Type B pancreatic cell (in vitro differentiated cells): ENCODE data around the gene PDE4B. TPM values are rescaled to one million over a fixed set of nuclear protein-coding genes. Genes with fewer than 3 reads are reported as not detected.

Source experiments
- DNase-seq: peaks from one replicate; pipeline ENCODE4 v3.0.0; 2021; ENCODE audit warnings: mixed read lengths; ENCODE audit not compliant: unreplicated experiment; ENCODE audit errors: extremely low spot score
- H3K27ac Mint-ChIP-seq: 2 replicates; pipeline ENCODE4 v1.8.0; 2021; ENCODE audit warnings: mild to moderate bottlenecking, mixed read lengths
- H3K27me3 Mint-ChIP-seq: 2 replicates; pipeline ENCODE4 v1.8.0; 2021; ENCODE audit warnings: mixed read lengths
- H3K36me3 Mint-ChIP-seq: 2 replicates; pipeline ENCODE4 v1.8.0; 2021; ENCODE audit warnings: mixed read lengths
- H3K4me1 Mint-ChIP-seq: one replicate; pipeline ENCODE4 v1.8.0; 2021; ENCODE audit warnings: mixed read lengths; ENCODE audit not compliant: unreplicated experiment
- H3K4me3 Mint-ChIP-seq: 2 replicates; pipeline ENCODE4 v1.8.0; 2021; ENCODE audit warnings: mild to moderate bottlenecking, mixed read lengths
- H3K9me3 Mint-ChIP-seq: 2 replicates; pipeline ENCODE4 v1.8.0; 2021; ENCODE audit warnings: mixed read lengths
- total RNA-seq: library from RNA; stranded (reverse); gene quantifications from 2 replicates; pipeline ENCODE4 v1.2.1, GENCODE V29; 2021; ENCODE audit warnings: low replicate concordance
- TF ChIP-seq, protein P1 (sequence below): fragments of 200-600 bp; sonication (generic); conservative IDR thresholded peaks from 2 replicates; pipeline ENCODE4 v1.5.0; 2021; ENCODE audit warnings: antibody characterized with exemption, mild to moderate bottlenecking

PDE4B gene
- total RNA-seq, 1 donor from 2014 or later, result 4.7 TPM

DNA sequence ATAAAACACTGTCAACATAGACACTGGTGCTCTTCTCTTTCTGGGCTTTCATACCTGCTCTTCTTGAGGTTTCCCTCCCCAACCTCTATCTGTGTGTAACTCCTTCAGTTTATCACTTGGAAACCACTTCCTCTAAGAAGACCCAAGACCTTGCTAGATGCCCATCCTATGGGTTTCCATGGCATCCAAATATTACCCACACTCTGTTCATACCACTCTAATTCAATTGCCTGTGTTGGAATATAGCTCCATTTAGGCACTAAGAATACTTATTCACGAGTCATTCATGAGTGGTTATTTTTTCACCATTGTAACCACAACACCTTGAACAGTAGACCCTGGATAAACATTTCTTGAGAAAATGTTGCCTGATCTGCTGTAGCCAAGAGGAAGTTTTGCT, 510.1 kb downstream of the PDE4B start:
- no peak overlapping the region for H3K27ac Mint-ChIP-seq

DNA sequence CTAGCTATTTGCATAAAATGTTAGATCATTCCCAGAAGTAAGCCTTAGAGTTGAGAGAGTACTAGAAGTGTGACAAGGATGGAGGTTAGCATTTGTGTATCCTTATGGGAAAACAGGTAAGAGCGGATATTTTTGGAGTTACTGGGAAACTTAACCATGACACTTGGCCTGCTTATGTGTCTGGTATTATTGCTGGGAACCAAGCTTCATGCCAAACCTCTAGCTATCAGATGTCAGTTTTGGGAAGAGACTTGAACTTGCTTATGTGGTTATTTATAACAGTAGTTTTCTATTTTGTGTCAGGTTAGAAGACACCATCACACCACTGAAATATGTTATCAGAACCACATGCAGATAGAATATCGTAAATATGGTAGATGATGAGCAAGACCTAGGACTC, 511.0 kb downstream of the PDE4B start:
- no peak overlapping the region for H3K4me3 Mint-ChIP-seq
- DNase-seq, result no peak
- TF ChIP-seq, protein P1, sequence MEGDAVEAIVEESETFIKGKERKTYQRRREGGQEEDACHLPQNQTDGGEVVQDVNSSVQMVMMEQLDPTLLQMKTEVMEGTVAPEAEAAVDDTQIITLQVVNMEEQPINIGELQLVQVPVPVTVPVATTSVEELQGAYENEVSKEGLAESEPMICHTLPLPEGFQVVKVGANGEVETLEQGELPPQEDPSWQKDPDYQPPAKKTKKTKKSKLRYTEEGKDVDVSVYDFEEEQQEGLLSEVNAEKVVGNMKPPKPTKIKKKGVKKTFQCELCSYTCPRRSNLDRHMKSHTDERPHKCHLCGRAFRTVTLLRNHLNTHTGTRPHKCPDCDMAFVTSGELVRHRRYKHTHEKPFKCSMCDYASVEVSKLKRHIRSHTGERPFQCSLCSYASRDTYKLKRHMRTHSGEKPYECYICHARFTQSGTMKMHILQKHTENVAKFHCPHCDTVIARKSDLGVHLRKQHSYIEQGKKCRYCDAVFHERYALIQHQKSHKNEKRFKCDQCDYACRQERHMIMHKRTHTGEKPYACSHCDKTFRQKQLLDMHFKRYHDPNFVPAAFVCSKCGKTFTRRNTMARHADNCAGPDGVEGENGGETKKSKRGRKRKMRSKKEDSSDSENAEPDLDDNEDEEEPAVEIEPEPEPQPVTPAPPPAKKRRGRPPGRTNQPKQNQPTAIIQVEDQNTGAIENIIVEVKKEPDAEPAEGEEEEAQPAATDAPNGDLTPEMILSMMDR, result no peak

More for the DNA sequence above, 510.1 kb downstream of the PDE4B start:
- Mint-ChIP-seq H3K27me3 (no peaks in the 10 kb centered on the region), H3K36me3 (no peaks in the 10 kb centered on the region), H3K9me3 (no peaks in the 10 kb centered on the region), H3K4me1 (no peaks in the 10 kb centered on the region), H3K4me3 (no peak overlapping the region)
- no peak for DNase-seq
- TF ChIP-seq, protein P1, result no peak

DNA sequence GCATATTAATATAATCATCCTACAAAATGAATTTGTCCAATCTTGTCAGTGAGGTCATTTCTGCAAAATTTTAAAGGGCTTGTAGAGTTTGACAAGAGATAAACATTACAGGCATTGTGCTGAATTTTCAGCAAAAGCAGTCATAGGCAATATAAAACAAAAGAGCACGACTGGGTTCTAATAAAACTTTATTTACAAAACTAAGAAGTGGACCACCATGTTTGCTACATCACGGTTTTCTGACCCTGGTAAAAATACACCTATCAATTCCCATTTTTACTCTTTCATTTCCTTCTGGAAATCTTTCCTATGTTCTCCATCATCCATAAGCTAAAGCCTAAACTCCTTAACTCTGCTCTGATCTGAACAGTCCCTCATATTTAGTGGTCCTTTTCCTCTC, 511.4 kb downstream of the PDE4B start:
- H3K36me3 Mint-ChIP-seq, result no peaks in the 10 kb centered on the region
- H3K27ac Mint-ChIP-seq, result no peak overlapping the region
- no peaks in the 10 kb centered on the region for H3K27me3 Mint-ChIP-seq
- DNase-seq, result no peak
- TF ChIP-seq, protein P1, result no peak
- no peak overlapping the region for H3K4me3 Mint-ChIP-seq
- H3K9me3 Mint-ChIP-seq, result no peaks in the 10 kb centered on the region
- H3K4me1 Mint-ChIP-seq, result no peaks in the 10 kb centered on the region

More for the DNA sequence above, 511.0 kb downstream of the PDE4B start:
- Mint-ChIP-seq H3K27ac (no peak overlapping the region), H3K9me3 (no peaks in the 10 kb centered on the region), H3K27me3 (no peaks in the 10 kb centered on the region), H3K4me1 (no peaks in the 10 kb centered on the region), H3K36me3 (no peaks in the 10 kb centered on the region)

DNA sequence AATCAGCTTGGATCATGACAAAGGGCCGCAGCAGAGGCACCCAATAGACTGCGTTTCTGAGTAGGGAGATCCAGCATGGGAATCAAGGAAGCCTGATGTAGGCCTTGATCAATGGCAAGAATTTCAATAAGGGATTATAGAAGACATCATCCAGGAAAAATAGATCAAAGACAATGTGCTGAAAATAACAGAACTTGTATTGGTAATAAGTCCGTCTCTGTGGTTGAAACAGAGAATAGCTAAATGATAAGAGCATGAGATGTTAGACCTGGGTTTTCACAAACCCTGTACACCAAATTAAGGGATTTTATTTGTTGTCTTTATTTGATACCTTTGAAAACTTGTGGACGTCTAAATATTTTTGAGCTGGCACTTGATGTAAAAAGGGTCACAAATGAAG, 513.2 kb downstream of the PDE4B start:
- no peak for DNase-seq
- H3K4me1 Mint-ChIP-seq, result no peaks in the 10 kb centered on the region
- H3K27me3 Mint-ChIP-seq, result no peaks in the 10 kb centered on the region
- no peak overlapping the region for H3K27ac Mint-ChIP-seq
- no peak overlapping the region for H3K4me3 Mint-ChIP-seq
- H3K9me3 Mint-ChIP-seq, result no peaks in the 10 kb centered on the region
- TF ChIP-seq, protein P1, result no peak
- H3K36me3 Mint-ChIP-seq, result no peaks in the 10 kb centered on the region

DNA sequence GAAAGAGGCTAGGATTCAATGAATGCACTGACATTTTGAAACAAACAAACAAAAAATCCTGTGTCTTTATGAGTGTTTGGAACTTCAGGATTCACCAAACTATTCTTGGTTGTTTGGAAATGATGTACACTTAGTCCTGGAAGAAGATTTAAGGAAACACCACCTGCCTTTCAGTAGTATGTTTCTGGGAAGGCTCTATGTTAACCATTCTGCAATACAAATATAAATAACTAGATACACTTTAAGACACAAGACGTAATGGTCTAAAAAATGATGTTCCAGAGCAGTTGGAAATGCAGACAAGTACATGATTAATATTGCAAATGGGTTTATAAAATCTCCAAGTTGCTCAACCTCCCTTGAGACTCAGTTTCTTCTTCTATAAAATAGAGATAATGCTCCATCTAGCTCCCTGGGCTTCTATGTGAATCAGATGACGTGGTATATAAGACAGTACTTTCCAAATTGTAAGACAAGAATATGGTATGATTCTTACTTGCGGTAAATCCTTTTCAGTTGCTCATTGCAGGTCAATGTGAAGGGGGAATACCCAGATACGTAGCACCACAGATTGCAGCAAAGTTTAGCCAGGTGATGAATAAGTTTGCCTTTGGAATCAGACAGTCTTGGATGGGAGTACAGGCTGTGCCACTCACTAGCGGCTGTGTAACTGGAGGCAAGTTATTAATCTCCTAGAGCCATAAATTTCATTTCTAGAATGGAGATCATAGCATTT, 516.5 kb downstream of the PDE4B start:
- H3K4me3 Mint-ChIP-seq, result no peak overlapping the region
- no peaks in the 10 kb centered on the region for H3K36me3 Mint-ChIP-seq
- no peaks in the 10 kb centered on the region for H3K4me1 Mint-ChIP-seq
- no peak for DNase-seq
- H3K27ac Mint-ChIP-seq, result no peak overlapping the region
- no peaks in the 10 kb centered on the region for H3K9me3 Mint-ChIP-seq
- H3K27me3 Mint-ChIP-seq, result no peaks in the 10 kb centered on the region
- TF ChIP-seq, protein P1, result no peak
